Right atrium auricular region (tissue), 2 donors: ENCODE results near the gene ACER3. TPM values are rescaled to one million over a fixed set of nuclear protein-coding genes. Genes with fewer than 3 reads are reported as not detected.

Experiments used
- DNase-seq: peaks from one replicate; pipeline ENCODE4 v3.0.0-alpha.2; 2019; ENCODE audit warnings: low spot score
- H3K27ac ChIP-seq, 2 donors: fragments of 200-600 bp; sonication (generic); 1 replicate in 1 of 2; 2 replicates in 1 of 2; pipeline ENCODE4 v1.5.1; 2016 to 2019
- H3K27me3 ChIP-seq, 2 donors: fragments of 200-600 bp; sonication (generic); one replicate each; pipeline versions ENCODE4 v1.5.1 to v1.6.0; 2017 to 2019
- H3K36me3 ChIP-seq: fragments of 200-600 bp; sonication (generic); one replicate; pipeline ENCODE4 v1.5.1; 2016
- H3K4me1 ChIP-seq, 2 donors: fragments of 200-600 bp; sonication (generic); one replicate each; pipeline versions ENCODE4 v1.5.1 to v1.6.0; 2017 to 2019
- H3K4me3 ChIP-seq, 2 donors: fragments of 200-600 bp; sonication (generic); 1 replicate in 1 of 2; 2 replicates in 1 of 2; pipeline ENCODE4 v1.5.1; 2017 to 2019; ENCODE audit warnings: mild to moderate bottlenecking in 1 of 2, moderate library complexity in 1 of 2
- H3K9me3 ChIP-seq, 2 donors: fragments of 200-600 bp; sonication (generic); one replicate each; pipeline ENCODE4 v1.5.1; 2019
- CTCF ChIP-seq, 2 donors: fragments of 200-600 bp; sonication (generic); IDR thresholded peaks; one replicate each; pipeline ENCODE4 v1.5.1; 2019; ENCODE audit warnings: antibody characterized with exemption in 2 of 2
- total RNA-seq, 2 donors: library from RNA; depleted of rRNA; stranded (reverse); fragments of >200 nt; gene quantifications; one replicate each; pipeline ENCODE4 v1.1.0, GENCODE V29; 2016

Gene ACER3
- total RNA-seq, 2 donors from 2014 or later: 6.4 to 11.3 TPM

GRCh38 chr11:76935042-76935441, 74.3 kb downstream of the ACER3 start:
- no peaks in the 10 kb centered on the region for H3K4me1 ChIP-seq
- TF ChIP-seq CTCF (IDR thresholded peaks at IDR 0.05): no peak

GRCh38 chr11:76939219-76939631, 78.5 kb downstream of the ACER3 start:
- no peak for TF ChIP-seq CTCF (IDR thresholded peaks at IDR 0.05)
- DNase-seq: no peak
- H3K27ac ChIP-seq: no peak overlapping the region

More at GRCh38 chr11:76935042-76935441, 74.3 kb downstream of the ACER3 start:
- Histone ChIP-seq H3K36me3 (no peaks in the 10 kb centered on the region), H3K9me3 (peaks cover 0 to 20% of the 10 kb centered on the region in 2 donors), H3K27me3 (no peaks in the 10 kb centered on the region), H3K4me3 (no peak overlapping the region), H3K27ac (no peak overlapping the region)
- no peak for DNase-seq

GRCh38 chr11:76944225-76944624, 83.5 kb downstream of the ACER3 start:
- H3K4me3 ChIP-seq: no peak overlapping the region
- no peaks in the 10 kb centered on the region for H3K36me3 ChIP-seq
- H3K27me3 ChIP-seq: no peaks in the 10 kb centered on the region
- no peak overlapping the region for H3K27ac ChIP-seq
- TF ChIP-seq CTCF (IDR thresholded peaks at IDR 0.05): no peak
- DNase-seq: no peak
- peaks cover 0 to 11% of the 10 kb centered on the region in 2 donors for H3K9me3 ChIP-seq
- H3K4me1 ChIP-seq: no peaks in the 10 kb centered on the region

More at GRCh38 chr11:76939219-76939631, 78.5 kb downstream of the ACER3 start:
- Histone ChIP-seq H3K4me1 (no peaks in the 10 kb centered on the region), H3K4me3 (no peak overlapping the region), H3K9me3 (peaks cover 0 to 25% of the 10 kb centered on the region in 2 donors), H3K27me3 (no peaks in the 10 kb centered on the region), H3K36me3 (no peaks in the 10 kb centered on the region)

GRCh38 chr11:76946223-76946622, 85.5 kb downstream of the ACER3 start:
- no peak overlapping the region for H3K4me3 ChIP-seq
- H3K36me3 ChIP-seq: no peaks in the 10 kb centered on the region
- TF ChIP-seq CTCF (IDR thresholded peaks at IDR 0.05): no peak
- no peaks in the 10 kb centered on the region for H3K4me1 ChIP-seq
- H3K27me3 ChIP-seq: no peaks in the 10 kb centered on the region
- no peak overlapping the region for H3K27ac ChIP-seq
- DNase-seq: no peak
- H3K9me3 ChIP-seq: peaks cover 0 to 11% of the 10 kb centered on the region in 2 donors

GRCh38 chr11:76947190-76947589, 86.5 kb downstream of the ACER3 start:
- Histone ChIP-seq H3K4me1 (no peaks in the 10 kb centered on the region), H3K4me3 (no peak overlapping the region), H3K27me3 (no peaks in the 10 kb centered on the region), H3K9me3 (peaks cover 0 to 11% of the 10 kb centered on the region in 2 donors), H3K36me3 (no peaks in the 10 kb centered on the region), H3K27ac (no peak overlapping the region)
- no peak for DNase-seq
- TF ChIP-seq CTCF (IDR thresholded peaks at IDR 0.05): no peak

GRCh38 chr11:76947800-76948199, 87.1 kb downstream of the ACER3 start:
- DNase-seq: no peak
- no peak for TF ChIP-seq CTCF (IDR thresholded peaks at IDR 0.05)
- H3K36me3 ChIP-seq: no peaks in the 10 kb centered on the region

More at GRCh38 chr11:76947800-76948199, 87.1 kb downstream of the ACER3 start:
- Histone ChIP-seq H3K9me3 (peaks cover 0 to 11% of the 10 kb centered on the region in 2 donors), H3K4me3 (no peak overlapping the region), H3K27me3 (no peaks in the 10 kb centered on the region), H3K27ac (no peak overlapping the region), H3K4me1 (no peaks in the 10 kb centered on the region)
